Hematopoietic multipotent progenitor cell (in vitro differentiated cells): ENCODE results near the gene MAP4. TPM values are rescaled to one million over a fixed set of nuclear protein-coding genes. Genes with fewer than 3 reads are reported as not detected.
"Not testable (repeated sequence)": the region's sequence is repeated elsewhere in the genome, so short reads cannot be mapped to it uniquely, and the experiment has no call there.

Experiments used
- DNase-seq, 3 donors: peaks; one replicate each; pipeline ENCODE4 v3.0.0-alpha.2; 2011 to 2015; ENCODE audit warnings: low read depth in 2 of 3, low spot score in 2 of 3
- total RNA-seq: library from RNA; depleted of rRNA; stranded (reverse); fragments of >200 nt; gene quantifications from one replicate; pipeline ENCODE4 v1.2.3, GENCODE V29; 2012

MAP4 gene
- total RNA-seq, 1 donor = 23.7 TPM

DNA sequence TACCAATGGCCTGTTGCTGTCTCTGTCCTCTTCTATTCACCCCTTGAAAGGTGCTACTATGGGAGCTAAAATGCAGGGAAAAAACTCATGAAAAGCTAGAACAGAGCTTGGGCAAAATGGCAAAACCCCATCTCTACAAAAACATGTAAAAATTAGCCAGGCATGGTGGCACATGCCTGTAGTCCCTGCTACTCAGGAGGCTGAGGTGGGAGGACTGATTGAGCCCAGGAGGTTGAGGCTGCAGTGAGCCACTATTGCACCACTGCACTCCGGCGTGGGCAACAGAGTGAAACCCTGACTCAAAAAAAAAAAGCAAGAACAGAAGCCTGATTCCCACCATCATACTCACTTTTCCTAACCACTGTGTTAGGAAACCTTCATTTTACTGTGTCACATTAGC is 1.9 kb downstream of the MAP4 start:
- DNase-seq = no peak

DNA sequence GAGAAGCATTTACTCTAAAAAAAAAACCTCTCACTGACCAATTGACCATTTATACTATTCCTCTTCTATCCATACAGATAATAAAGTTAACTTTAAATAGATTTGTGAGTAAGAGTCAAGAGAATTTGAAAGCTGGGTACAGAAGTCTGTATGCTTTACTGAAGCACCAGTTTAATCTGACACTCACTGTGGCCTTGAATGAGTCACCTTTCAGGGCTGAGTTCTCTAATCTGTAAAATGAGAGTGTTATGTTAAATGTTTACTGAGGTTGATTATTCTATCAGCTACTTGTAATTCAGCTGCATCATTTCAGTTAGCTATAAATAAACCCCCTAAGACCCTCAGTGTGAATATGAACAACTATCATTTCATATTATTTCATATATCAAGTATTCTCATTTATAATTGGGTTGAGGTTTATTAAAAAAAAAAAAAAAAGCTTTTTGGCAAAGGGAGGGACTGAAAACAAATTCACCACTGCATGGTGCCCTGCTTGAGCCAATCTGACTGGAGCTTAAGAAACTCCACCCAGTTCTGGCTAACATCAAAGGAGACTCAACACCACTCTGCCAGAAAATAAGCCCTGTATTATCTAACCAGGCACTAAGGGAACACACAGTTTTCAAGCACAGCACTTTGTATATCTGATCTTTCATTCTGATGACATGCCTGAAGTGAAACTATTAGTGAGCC is 2.8 kb downstream of the MAP4 start:
- peak in 1 of 3 donors; percentile 8 for DNase-seq

GRCh38 chr3:48012659-48013058 is 3.6 kb downstream of the MAP4 start:
- DNase-seq = no peak

GRCh38 chr3:48008066-48008465 is 8.2 kb downstream of the MAP4 start:
- DNase-seq = not testable (repeated sequence)

GRCh38 chr3:48007361-48007760 is 8.9 kb downstream of the MAP4 start:
- DNase-seq = not testable (repeated sequence)

- DNase-seq = not testable (repeated sequence)
Observed at GRCh38 chr3:48006794-48007193, 9.4 kb downstream of the MAP4 start.

DNA sequence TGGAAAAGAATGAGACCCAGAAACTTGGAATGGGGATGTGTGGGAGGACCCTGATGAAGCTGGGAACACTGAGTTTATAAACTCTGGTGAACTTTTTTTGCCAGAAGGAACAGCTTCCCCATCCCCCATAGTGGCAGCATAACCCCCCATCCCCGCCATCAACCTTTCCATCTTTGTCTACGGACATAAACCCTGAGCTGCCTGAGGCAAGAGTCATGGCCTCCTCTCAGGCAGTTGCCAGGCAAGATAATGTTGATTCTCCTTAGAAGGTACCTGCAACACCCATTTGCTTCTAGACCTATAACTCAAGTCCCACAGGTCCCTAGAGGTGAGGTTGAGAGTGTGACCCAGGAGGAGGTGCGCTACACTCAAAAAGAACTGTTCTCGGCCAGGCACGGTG is 11.5 kb downstream of the MAP4 start:
- DNase-seq = no peak

- DNase-seq = no peak
Observed at GRCh38 chr3:48002787-48003186, 13.4 kb downstream of the MAP4 start.

DNA sequence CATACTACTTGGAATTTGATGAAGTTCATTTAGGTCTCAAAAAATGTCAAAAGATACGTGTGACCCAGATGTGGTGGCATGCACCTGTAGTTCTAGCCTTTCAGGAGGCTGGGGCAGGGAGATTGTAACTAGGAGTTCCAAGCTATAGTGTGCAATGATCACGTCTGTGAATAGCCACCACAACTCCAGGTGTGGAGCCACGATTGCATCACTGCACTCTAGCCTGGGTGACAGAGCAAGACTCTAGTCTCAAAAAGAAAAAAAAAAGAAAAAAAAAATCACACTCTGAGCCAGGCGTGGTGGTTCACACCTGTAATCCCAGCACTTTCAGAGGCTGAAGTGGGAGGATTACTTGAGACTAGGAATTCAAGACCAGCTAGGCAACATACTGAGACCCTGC is 14.2 kb downstream of the MAP4 start:
- DNase-seq = no peak

- DNase-seq = no peak
Observed at GRCh38 chr3:48000212-48000611, 16.0 kb downstream of the MAP4 start.

- DNase-seq = no peak
Observed at GRCh38 chr3:47996440-47996839, 19.8 kb downstream of the MAP4 start.

DNA sequence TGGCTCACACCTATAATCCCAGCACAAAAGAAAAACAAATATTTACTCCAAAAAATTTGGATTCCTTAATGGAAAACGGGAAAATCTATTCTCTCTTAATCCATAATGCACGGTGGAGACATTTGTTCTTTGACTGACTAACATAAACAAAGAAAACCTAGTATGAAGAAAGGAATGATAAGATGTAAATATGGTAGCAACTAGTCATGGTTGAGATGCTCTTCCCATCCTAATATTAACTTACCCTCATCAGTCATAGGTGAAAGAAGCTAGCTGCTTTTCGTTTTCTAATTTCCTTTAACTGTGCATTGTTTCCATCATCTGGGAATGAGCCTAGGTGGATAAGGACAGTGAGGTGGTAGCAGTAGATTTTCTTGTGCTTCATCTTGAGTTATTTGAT is 22.0 kb downstream of the MAP4 start:
- DNase-seq = no peak

DNA sequence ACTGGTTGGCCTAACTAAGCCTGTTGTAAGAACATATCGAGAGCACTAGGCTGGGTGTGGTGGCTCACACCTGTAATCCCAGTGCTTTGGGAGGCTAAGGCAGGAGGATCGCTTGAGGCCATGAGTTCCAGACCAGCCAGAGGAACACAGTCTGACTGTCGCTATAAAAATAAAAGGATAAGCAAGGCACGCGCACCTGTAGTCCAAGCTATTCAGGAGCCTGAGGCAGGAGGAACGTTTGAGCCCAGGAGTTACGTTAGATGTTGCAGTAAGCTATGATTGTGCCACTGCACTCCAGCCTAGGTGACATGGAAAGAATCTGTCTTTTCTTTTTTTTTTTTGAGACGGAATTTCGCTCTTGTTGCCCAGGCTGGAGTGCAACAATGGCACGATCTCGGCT is 24.9 kb downstream of the MAP4 start:
- no peak for DNase-seq

GRCh38 chr3:47989981-47990440 is 26.2 kb downstream of the MAP4 start:
- peak; percentile 48 to 89 (median 76) for DNase-seq

GRCh38 chr3:47985381-47985780 is 30.8 kb downstream of the MAP4 start:
- DNase-seq = no peak

GRCh38 chr3:47984075-47984728 is 32.0 kb downstream of the MAP4 start:
- no peak for DNase-seq

DNA sequence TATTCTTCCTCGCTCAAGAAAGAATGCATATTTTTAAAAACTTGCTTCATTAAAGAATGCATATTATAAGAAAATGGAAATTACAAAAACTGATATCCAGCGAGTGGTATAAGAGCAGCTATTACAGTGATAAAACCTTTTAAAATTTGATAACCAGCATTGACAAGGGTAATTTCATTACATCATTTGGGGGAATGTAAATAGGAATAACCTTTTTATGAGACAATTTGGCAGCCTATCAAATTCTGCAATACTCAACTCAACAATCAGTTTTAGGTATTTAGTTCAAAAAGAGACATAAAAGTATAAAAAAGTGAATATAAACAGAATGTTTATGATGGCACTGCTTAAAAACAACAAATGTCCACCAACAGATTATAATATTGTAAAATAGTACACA is 35.4 kb downstream of the MAP4 start:
- DNase-seq = no peak

DNA sequence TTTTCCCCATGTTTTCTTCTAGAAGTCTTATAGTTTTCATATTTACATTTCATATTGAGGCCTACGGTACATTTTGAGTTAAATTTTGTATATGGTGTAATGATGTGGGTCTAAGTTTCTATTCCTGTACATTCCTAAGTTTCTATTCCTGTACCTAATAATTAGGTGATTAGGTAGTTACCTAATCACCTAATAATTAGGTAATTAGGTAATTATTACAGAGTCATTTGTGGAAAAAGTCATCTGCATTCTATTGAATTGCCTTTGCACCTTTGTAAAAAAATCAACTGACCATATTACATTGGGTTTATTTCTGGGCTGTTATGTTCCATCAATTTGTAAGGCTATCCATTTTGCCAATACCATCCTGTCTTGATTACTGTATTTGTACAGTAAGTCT is 37.1 kb downstream of the MAP4 start:
- DNase-seq = no peak

- DNase-seq = no peak
Observed at GRCh38 chr3:47978386-47978785, 37.8 kb downstream of the MAP4 start.

- no peak for DNase-seq
Observed at GRCh38 chr3:47976135-47976732, 40.0 kb downstream of the MAP4 start.

DNA sequence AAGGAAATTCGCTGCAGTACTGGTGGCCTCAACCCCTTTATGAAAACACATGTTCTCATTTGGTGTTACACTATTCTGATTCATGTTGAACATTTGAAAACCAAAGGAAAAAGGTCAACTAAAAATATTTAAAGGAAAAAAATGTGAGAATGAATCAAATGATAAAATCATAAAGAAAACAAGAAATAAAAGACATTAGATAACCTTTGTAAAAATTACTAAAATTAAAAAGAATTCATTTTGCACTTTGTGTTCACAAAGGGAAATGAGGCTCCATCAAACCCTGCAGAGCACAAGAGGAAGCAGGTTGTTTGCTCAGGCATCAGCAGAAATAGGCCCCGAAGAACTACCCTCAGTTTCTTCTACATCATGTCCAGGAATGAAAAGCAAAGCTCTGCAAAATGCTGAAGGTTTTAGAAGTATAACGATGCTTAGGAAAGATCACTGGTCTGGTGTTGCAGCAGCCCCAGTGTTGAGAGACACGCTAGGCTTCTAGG is 41.2 kb downstream of the MAP4 start:
- no peak for DNase-seq

DNA sequence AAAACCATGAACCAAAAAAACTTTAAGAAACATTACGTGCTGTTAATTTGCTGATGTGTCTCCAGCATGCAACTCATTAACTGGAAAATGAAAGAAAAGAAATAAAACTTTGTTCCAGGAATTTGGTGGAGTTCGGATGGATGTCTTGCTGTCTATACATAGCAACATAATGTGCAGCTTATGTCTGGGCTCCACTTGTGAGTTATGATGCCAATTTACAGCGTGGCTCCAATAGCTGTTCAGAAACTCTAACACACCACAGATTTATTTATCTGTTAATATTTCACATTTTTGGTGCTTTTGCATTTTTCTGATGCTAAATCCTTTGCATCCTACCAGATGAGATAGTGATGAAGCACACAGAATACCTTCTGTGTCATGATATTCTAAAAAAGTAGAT is 45.1 kb downstream of the MAP4 start:
- DNase-seq = no peak
